AG04450 (cell line): Measurements from ENCODE around the gene COL11A2. TPM values are rescaled to one million over a fixed set of nuclear protein-coding genes. Genes with fewer than 3 reads are reported as not detected.
A peak's percentile ranks its signal among the peaks of the same experiment; 100 is the strongest.

Source experiments
- CTCF ChIA-PET: fragments of 300-600, 350-600 bp; formaldehyde crosslinking; extraction: SDS; loops from one replicate; lab custom pipeline; 2022; ENCODE audit warnings: antibody characterized with exemption, inconsistent platforms; lab: Charles Lee
- POLR2A ChIA-PET: fragments of 350-600 bp; formaldehyde crosslinking; extraction: SDS; loops from one replicate; lab custom pipeline; 2021; ENCODE audit warnings: antibody characterized with exemption, inconsistent platforms; lab: Yijun Ruan, JAX
- DNase-seq: peaks from one replicate; pipeline ENCODE4 v3.0.0-alpha.2; 2011; ENCODE audit warnings: low read depth, low spot score
- H3K27ac ChIP-seq: one replicate; pipeline ENCODE4 v1.5.1; 2012; ENCODE audit warnings: low read depth, low read length, control low read depth
- H3K27me3 ChIP-seq: one replicate; pipeline ENCODE4 v1.6.0; 2012; ENCODE audit warnings: low read length; ENCODE audit not compliant: control insufficient read depth, insufficient read depth
- H3K4me3 ChIP-seq: 2 replicates; pipeline ENCODE4 v1.5.1; 2011; ENCODE audit warnings: mild to moderate bottlenecking, low read depth, low read length, control low read depth
- H3K9me3 ChIP-seq: 2 replicates; pipeline ENCODE4 v1.5.1; 2012; ENCODE audit warnings: low read length; ENCODE audit not compliant: control insufficient read depth, insufficient read depth
- CTCF ChIP-seq: IDR thresholded peaks from 2 replicates; pipeline ENCODE4 v1.5.1; 2011; ENCODE audit warnings: low read depth, low read length, control low read depth, inconsistent platforms
- polyA plus RNA-seq: library from polyadenylated mRNA; depleted of rRNA; stranded (reverse); fragments of >200 nt; gene quantifications from 2 replicates; pipeline ENCODE4 v1.2.3, GENCODE V29; 2011

COL11A2 gene
- polyA plus RNA-seq, 1 experiment: 0.26 TPM

GRCh38 chr6:33194431-33194979 lies 2.2 kb upstream of the COL11A2 start:
- Histone ChIP-seq H3K27ac (no peak overlapping the region), H3K9me3 (no peaks in the 10 kb centered on the region; the same call in 1 of the 2 replicates), H3K27me3 (peaks cover 32% of the 10 kb centered on the region), H3K4me3 (no peak overlapping the region)
- POLR2A ChIA-PET: no interaction called here
- CTCF ChIA-PET: no interaction called here
- TF ChIP-seq CTCF: no peak
- no peak for DNase-seq

- DNase-seq: no peak
- ChIA-PET POLR2A (interaction anchor here (0.5 kb wide), 1 partner anchor 203 kb away, joined by 5 read pairs; no protein-coding TSS in a partner anchor), CTCF (no interaction called here)
- Histone ChIP-seq H3K9me3 (no peaks in the 10 kb centered on the region; the same call in 1 of the 2 replicates), H3K27me3 (peaks cover 37% of the 10 kb centered on the region), H3K27ac (no peak overlapping the region), H3K4me3 (no peak overlapping the region)
- TF ChIP-seq CTCF: no peak
These were observed 1.4 kb upstream of the COL11A2 start for GRCh38 chr6:33193619-33194018.

GRCh38 chr6:33192671-33193602 lies 670 bp upstream of the COL11A2 start:
- no peak for DNase-seq
- ChIA-PET CTCF (no interaction called here), POLR2A (no interaction called here)
- no peak for TF ChIP-seq CTCF
- H3K9me3 ChIP-seq: no peaks in the 10 kb centered on the region; the same call in 1 of the 2 replicates
- peaks cover 37% of the 10 kb centered on the region for H3K27me3 ChIP-seq
- H3K4me3 ChIP-seq: peak overlapping the region; percentile 37
- H3K27ac ChIP-seq: no peak overlapping the region

GRCh38 chr6:33191383-33192104 lies 723 bp downstream of the COL11A2 start:
- Histone ChIP-seq H3K27ac (no peak overlapping the region), H3K27me3 (peaks cover 42% of the 10 kb centered on the region), H3K4me3 (no peak overlapping the region), H3K9me3 (no peaks in the 10 kb centered on the region; the same call in 1 of the 2 replicates)
- ChIA-PET CTCF (interaction anchor here (0.6 kb wide), 1 partner anchor 56 kb away, joined by 4 read pairs; no protein-coding TSS in a partner anchor), POLR2A (no interaction called here)
- no peak for DNase-seq
- no peak for TF ChIP-seq CTCF
